Retina (tissue), 1 donor: ENCODE data around the gene ANKRD44.
A peak's percentile ranks its signal among the peaks of the same experiment; 100 is the strongest.

ENCODE experiments used
- DNase-seq: peaks from one replicate; pipeline ENCODE4 v3.0.0-alpha.2; 2016

Gene ANKRD44

DNA sequence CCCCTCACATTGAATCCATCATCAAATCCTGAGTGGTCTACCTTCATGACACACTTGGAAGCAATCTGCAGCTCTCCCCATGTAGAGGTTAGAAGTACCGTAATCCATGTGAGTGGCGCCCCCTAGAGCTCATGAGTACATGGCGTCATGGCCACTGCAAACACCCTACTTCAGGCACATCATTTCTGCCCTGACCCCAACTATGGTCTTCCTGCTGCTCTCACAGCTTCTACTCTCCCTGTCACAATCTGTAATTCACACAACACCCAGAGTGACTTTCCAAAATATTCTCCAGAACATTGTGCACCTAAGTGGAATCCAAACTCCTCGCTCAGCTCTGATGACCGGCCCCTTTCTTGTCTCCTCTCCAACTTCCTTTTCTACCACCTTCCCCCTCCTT is 141.9 kb downstream of the ANKRD44 start:
- DNase-seq, result peak; percentile 32

GRCh38 chr2:197167608-197168314 is 142.8 kb downstream of the ANKRD44 start:
- DNase-seq, result no peak

DNA sequence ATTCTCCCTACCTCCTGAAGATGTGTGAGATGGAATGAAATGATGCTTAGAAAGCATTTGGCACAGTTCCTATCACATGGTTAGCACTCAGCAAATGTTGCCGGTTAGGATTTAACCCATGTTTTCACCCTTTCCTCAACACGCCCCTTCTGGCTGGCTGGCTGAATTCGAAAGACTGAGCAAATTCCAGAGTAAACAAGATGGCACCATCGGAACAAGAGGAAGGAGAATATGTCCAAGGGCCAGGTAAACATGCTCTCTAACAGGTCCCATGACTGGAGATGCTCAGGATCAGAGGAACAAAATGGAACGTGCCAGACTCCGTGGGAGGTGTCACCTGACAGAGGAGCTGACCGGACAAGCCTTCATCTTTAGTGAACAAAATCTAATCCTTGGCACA is 145.6 kb downstream of the ANKRD44 start:
- DNase-seq, result no peak

DNA sequence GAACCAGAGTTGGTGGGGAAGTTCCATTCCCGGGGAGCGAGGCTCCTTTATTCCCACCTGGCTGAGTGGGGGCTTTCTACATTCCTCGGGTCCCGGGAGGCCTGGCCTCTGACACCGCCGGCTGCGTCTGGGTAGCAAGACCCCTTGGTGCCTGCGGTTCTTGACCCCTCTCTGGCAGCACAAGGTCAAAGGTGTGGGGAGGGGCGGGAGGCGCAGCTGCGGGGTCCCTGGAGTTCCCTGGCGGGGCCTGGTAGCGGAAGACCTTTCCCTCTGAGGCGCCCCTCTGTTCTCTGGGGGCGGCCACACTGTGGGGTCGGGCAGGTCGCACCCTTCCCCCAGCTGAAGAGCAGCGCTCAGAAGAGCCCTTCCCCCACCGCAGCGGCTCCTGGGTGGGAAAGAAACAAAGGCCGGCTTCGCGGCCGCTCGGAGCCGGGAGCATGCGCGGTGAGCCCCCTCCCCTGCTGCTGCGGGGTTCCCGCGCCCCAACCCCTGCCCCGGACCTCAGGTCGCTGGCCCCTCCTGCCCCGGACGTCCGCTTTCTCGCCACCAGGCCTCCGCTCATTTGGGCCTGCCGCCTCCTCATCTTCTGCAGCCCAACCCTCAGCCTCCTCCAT is 146.3 kb downstream of the ANKRD44 start:
- DNase-seq, result peak; percentile 83

DNA sequence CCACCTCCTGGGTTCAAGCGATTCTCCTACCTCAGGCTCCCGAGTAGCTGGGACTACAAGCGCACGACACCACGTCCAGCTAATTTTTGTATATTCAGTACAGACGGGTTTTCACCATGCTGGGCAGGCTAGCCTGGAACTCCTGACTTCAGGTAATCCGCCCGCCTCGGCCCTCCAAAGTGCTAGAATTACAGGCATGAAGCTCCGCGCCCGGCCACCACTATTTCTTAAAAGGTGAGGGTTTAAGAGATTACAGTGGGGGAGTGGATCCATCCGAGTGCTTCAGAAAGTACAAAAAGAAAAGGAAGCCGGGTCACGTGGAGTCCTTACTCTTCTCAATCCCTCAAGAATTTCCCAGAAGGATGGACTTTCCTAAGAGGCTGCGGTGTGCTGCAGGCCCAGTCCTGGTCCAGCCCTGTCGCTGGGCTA is 146.9 kb downstream of the ANKRD44 start:
- no peak for DNase-seq

DNA sequence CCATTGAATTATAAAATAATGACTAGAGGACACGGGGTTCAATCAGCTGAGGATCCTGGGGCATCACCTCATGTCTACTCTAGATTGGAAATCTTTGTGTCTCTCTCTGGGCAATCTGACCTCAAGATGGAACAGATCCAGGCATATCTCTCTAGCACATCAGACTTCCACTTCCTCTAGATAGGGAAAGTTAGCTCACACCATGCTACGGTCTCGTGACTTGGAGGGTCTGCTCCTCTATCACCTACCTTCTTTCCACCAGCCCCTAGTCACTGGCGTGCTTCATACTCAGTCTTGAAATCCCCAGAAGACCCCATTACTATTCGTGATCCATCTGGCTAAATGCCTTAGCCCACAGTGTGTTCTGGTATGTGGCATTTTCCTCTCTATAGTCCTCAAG is 148.8 kb downstream of the ANKRD44 start:
- DNase-seq, result no peak

GRCh38 chr2:197159661-197160211 is 150.8 kb downstream of the ANKRD44 start:
- no peak for DNase-seq

- DNase-seq, result no peak
Observed at GRCh38 chr2:197158591-197159550, 151.7 kb downstream of the ANKRD44 start.

DNA sequence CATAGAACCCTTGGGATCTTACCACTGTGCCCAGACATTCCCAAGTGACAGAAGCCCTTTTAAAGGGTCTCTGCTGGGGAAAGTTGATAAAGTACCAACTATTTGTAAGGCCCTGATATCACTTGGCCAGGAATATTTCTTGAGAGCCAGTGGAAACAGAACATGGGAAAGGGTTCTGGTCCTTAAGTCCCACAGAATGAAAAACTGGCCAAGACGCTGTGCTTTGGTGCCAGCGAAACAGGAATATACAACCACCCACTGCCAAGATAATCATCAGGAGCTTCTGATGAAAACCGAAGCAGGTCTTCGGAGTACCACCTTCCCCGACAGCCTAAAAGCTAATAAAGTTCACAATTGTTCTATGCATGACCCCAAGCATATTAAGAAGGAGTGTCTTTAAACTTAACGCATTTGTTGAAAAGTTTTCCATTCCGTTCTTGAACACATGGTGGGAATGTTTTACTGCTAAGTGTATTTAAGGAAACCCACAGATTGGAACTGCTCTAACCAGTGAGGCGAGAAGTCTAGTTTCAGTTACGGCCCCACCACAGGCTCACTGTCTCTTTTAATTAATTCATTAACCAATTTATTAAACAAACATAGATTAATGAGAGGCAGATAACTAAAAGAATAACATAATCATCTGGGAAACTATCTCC is 152.6 kb downstream of the ANKRD44 start:
- DNase-seq, result no peak

- DNase-seq, result no peak
Observed at GRCh38 chr2:197156771-197157170, 153.8 kb downstream of the ANKRD44 start.

GRCh38 chr2:197152451-197153228 is 157.9 kb downstream of the ANKRD44 start:
- no peak for DNase-seq

GRCh38 chr2:197149546-197149945 is 161.0 kb downstream of the ANKRD44 start:
- DNase-seq, result no peak

GRCh38 chr2:197148401-197148800 is 162.2 kb downstream of the ANKRD44 start:
- DNase-seq, result no peak

- DNase-seq, result no peak
Observed at GRCh38 chr2:197147942-197148341, 162.6 kb downstream of the ANKRD44 start.

- no peak for DNase-seq
Observed at GRCh38 chr2:197146995-197147394, 163.6 kb downstream of the ANKRD44 start.

DNA sequence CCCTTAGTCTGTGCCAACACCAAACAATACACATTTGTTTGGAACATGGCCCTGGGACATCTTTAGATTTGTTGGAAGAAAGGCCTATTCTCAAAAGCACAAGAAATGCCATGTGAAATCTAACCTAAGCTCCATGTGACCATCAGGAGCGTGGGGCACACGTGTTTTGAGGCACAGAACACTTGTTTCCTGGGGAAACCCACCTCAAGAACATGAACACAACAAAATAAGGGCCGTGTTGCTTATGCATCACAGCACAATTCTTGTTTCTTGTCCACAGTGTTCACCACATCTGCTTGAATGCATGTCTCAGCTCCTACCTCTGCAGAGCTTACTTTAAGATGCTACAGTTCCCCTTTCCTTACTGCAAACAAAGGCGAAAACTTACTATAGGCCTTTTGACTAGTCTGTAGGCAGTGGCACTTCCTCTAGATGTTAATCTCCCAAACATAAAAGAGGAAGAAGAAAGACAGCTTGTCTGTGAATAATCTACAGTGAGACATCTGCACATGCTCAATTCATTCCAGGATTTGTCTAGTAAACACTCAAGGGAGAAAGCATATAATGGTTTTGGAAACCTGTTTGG is 165.0 kb downstream of the ANKRD44 start:
- no peak for DNase-seq

GRCh38 chr2:197144183-197144582 is 166.4 kb downstream of the ANKRD44 start:
- no peak for DNase-seq

DNA sequence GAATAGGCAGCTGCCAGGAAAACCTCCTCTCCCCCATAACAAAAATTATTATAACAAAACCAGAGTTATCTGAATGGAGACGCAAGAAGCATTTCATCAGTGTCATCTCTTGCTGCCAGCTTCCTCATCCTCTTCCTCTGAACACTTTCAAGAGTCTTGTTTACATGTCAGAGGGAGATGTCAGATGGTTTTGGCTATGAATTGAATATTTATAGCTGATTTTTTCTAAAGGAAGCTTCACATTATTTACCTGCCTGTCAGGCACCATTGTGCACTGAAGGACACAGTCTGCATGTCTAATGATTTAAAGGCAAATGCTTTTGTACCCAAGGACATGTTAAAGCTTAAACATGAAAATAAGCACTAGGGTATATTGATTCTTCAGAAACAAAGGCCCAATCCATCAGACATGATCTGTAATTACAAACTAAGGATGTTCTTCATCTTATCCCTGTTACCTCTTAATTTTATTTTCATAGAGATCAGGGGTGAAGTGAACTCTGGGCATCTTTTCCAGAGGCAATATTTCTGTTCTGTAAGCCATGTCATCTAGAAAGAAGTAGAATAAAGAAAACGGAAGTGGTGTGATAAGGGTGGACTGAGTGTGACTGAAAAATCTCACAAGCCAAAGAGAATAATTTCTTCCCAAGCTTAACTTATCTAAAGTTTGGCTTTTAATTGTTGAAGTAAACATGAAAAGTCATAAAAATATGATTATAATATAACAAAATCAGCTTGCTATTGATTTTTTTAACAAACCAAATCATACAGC is 168.7 kb downstream of the ANKRD44 start:
- DNase-seq, result no peak

GRCh38 chr2:197140045-197140444 is 170.5 kb downstream of the ANKRD44 start:
- DNase-seq, result no peak

- no peak for DNase-seq
Observed at GRCh38 chr2:197138506-197138905, 172.1 kb downstream of the ANKRD44 start.
